Glomerular visceral epithelial cell (primary cell): Measurements from ENCODE around the gene CYP21A2.
"Not testable (repeated sequence)": the region's sequence is repeated elsewhere in the genome, so short reads cannot be mapped to it uniquely, and the experiment has no call there.

ENCODE experiments used
- DNase-seq: peaks from one replicate; pipeline ENCODE4 v3.0.0-alpha.2; 2016; ENCODE audit errors: extremely low spot score

Gene CYP21A2

GRCh38 chr6:32055756-32056155 lies 17.5 kb downstream of the CYP21A2 start:
- not testable (repeated sequence) for DNase-seq

- no peak for DNase-seq
Measured at GRCh38 chr6:32056254-32056653, 18.0 kb downstream of the CYP21A2 start.

- no peak for DNase-seq
Measured at GRCh38 chr6:32057966-32058365, 19.8 kb downstream of the CYP21A2 start.

- no peak for DNase-seq
Measured at GRCh38 chr6:32058511-32058963, 20.3 kb downstream of the CYP21A2 start.

- no peak for DNase-seq
Measured at GRCh38 chr6:32060966-32061655, 22.9 kb downstream of the CYP21A2 start.

GRCh38 chr6:32064706-32065105 lies 26.5 kb downstream of the CYP21A2 start:
- DNase-seq = no peak

- not testable (repeated sequence) for DNase-seq
Measured at GRCh38 chr6:32067521-32067920, 29.3 kb downstream of the CYP21A2 start.

- DNase-seq = not testable (repeated sequence)
Measured at GRCh38 chr6:32068315-32068714, 30.1 kb downstream of the CYP21A2 start.

- DNase-seq = no peak
Measured at GRCh38 chr6:32068867-32069266, 30.7 kb downstream of the CYP21A2 start.

GRCh38 chr6:32069460-32069859 lies 31.2 kb downstream of the CYP21A2 start:
- no peak for DNase-seq

GRCh38 chr6:32069878-32070515 lies 31.8 kb downstream of the CYP21A2 start:
- no peak for DNase-seq

GRCh38 chr6:32070814-32071543 lies 32.8 kb downstream of the CYP21A2 start:
- no peak for DNase-seq

GRCh38 chr6:32073101-32073500 lies 34.9 kb downstream of the CYP21A2 start:
- DNase-seq = no peak

- DNase-seq = no peak
Measured at GRCh38 chr6:32073613-32074012, 35.4 kb downstream of the CYP21A2 start.

- peak; percentile 65 for DNase-seq
Measured at GRCh38 chr6:32074996-32075532, 36.8 kb downstream of the CYP21A2 start.

- DNase-seq = peak; percentile 19
Measured at GRCh38 chr6:32075781-32076180, 37.6 kb downstream of the CYP21A2 start.

- peak; percentile 90 for DNase-seq
Measured at GRCh38 chr6:32076321-32076809, 38.1 kb downstream of the CYP21A2 start.

GRCh38 chr6:32079566-32080290 lies 41.5 kb downstream of the CYP21A2 start:
- no peak for DNase-seq

- peak; percentile 89 for DNase-seq
Measured at GRCh38 chr6:32081168-32081990, 43.2 kb downstream of the CYP21A2 start.

GRCh38 chr6:32082478-32082877 lies 44.3 kb downstream of the CYP21A2 start:
- DNase-seq = no peak

GRCh38 chr6:32082935-32083334 lies 44.7 kb downstream of the CYP21A2 start:
- DNase-seq = peak; percentile 82
